OCI-LY1 (cell line): ENCODE data around the gene CKB.

Source experiments
- EZH2 ChIP-seq: fragments of 200-600 bp; sonication (generic), shearing (Covaris generic); IDR thresholded peaks from 2 replicates; pipeline ENCODE4 v1.8.0; 2017; ENCODE audit warnings: borderline replicate concordance, mixed run types, mild to moderate bottlenecking, antibody characterized with exemption, low read length, moderate library complexity, mixed read lengths
- TF ChIP-seq, protein P1 (sequence below): fragments of 200-600 bp; sonication (generic), shearing (Covaris generic); IDR thresholded peaks from 2 replicates; pipeline ENCODE4 v1.5.1; 2017; ENCODE audit warnings: mild to moderate bottlenecking, antibody characterized with exemption, low read length, moderate library complexity, mixed read lengths

DNA sequence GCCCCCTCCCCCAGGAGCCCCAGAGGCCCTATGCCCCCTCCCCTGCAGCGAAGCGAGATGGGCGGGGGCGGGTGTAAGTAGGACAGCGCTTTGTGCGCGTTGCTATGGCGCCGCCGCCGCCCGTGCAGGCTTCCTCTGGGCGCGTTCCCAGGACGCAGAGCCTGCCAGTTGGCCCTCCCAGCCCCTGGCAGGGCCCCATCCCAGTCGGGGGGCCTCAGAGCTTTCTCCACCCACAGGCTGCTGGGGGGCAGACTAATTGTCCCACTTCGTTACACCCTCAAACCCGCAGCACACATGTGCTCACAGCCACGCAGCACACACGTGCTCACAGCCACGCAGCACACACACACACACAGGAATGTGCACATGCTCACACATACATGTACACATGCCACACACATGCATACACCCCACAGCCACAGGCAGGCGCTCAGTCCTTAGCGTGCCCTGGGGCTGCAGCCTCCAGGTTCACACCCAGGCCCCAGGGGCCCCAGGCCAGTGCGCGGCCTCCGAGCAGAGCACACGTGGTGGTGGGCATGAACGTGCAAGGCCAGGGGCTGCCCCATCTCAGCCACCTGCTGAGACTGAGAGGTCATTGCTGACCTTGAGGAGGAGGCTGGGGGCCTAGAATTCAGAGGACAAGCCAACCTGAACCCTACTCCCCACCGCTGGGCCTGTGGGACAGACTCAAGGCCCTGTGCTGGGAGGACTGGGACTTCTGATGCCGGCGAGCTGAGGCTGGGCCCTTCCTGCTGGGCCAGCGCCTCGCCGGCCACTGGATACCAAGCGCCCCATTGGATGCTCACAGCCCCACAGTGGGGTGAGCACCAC lies 22.0 kb upstream of the CKB start:
- TF ChIP-seq EZH2: no peak
- TF ChIP-seq, protein P1, sequence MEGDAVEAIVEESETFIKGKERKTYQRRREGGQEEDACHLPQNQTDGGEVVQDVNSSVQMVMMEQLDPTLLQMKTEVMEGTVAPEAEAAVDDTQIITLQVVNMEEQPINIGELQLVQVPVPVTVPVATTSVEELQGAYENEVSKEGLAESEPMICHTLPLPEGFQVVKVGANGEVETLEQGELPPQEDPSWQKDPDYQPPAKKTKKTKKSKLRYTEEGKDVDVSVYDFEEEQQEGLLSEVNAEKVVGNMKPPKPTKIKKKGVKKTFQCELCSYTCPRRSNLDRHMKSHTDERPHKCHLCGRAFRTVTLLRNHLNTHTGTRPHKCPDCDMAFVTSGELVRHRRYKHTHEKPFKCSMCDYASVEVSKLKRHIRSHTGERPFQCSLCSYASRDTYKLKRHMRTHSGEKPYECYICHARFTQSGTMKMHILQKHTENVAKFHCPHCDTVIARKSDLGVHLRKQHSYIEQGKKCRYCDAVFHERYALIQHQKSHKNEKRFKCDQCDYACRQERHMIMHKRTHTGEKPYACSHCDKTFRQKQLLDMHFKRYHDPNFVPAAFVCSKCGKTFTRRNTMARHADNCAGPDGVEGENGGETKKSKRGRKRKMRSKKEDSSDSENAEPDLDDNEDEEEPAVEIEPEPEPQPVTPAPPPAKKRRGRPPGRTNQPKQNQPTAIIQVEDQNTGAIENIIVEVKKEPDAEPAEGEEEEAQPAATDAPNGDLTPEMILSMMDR: no peak
